Vagina (tissue), 2 donors: Measurements from ENCODE around the gene PTPN1. TPM values are rescaled to one million over a fixed set of nuclear protein-coding genes. Genes with fewer than 3 reads are reported as not detected.

Source experiments
- DNase-seq, 2 donors: peaks; one replicate each; pipeline ENCODE4 v3.0.0-alpha.2; 2017; ENCODE audit errors: extremely low spot score in 2 of 2
- H3K27ac ChIP-seq: fragments of 200-600 bp; sonication (generic); one replicate; pipeline ENCODE4 v1.5.1; 2019
- H3K27me3 ChIP-seq: fragments of 200-600 bp; sonication (generic); one replicate; pipeline ENCODE4 v1.5.1; 2019
- H3K36me3 ChIP-seq, 2 donors: fragments of 200-600 bp; sonication (generic); one replicate each; pipeline ENCODE4 v1.5.1; 2017 to 2019
- H3K4me1 ChIP-seq: fragments of 200-600 bp; sonication (generic); one replicate; pipeline ENCODE4 v1.5.1; 2019
- H3K4me3 ChIP-seq, 2 donors: fragments of 200-600 bp; sonication (generic); 1 replicate in 1 of 2; 2 replicates in 1 of 2; pipeline ENCODE4 v1.5.1; 2016 to 2019
- H3K9me3 ChIP-seq: fragments of 200-600 bp; sonication (generic); one replicate; pipeline ENCODE4 v1.5.1; 2019
- CTCF ChIP-seq, 3 experiments: fragments of 450-650 bp in 2 of 3; fragments of 200-600 bp in 1 of 3; sonication (generic) in 1 of 3; IDR thresholded peaks; one replicate each; pipeline ENCODE4 v1.5.1; 2017 to 2019; ENCODE audit warnings: antibody characterized with exemption in 3 of 3, mild to moderate bottlenecking in 2 of 3, moderate library complexity in 2 of 3
- POLR2A ChIP-seq, 2 donors: fragments of 450-650 bp; IDR thresholded peaks; one replicate each; pipeline ENCODE4 v1.6.1; 2017; ENCODE audit warnings: antibody characterized with exemption in 2 of 2, mild to moderate bottlenecking in 2 of 2, moderate library complexity in 2 of 2
- POLR2AphosphoS5 ChIP-seq, 2 donors: sonication (generic); formaldehyde crosslinking; IDR thresholded peaks; one replicate each; pipeline ENCODE4 v1.9.0; 2017; ENCODE audit warnings: antibody characterized with exemption in 2 of 2, mild to moderate bottlenecking in 2 of 2, low read depth in 1 of 2; ENCODE audit not compliant: insufficient read depth in 1 of 2
- intact Hi-C: fragments of 100-400 bp; cut with DNase I; formaldehyde crosslinking; loops from one replicate; pipeline ENCODE4 v1.15.1; 2023
- total RNA-seq: library from RNA; depleted of rRNA; stranded (reverse); fragments of >200 nt; gene quantifications from one replicate; pipeline ENCODE4 v1.2.3, GENCODE V29; 2016

PTPN1 gene
- total RNA-seq = 25.3 TPM

- H3K36me3 ChIP-seq = no peaks in the 10 kb centered on the region
- peak within 1 kb of the TSS; percentile 75 to 78 for H3K4me3 ChIP-seq
- H3K4me1 ChIP-seq = peaks cover 50% of the 10 kb centered on the region
- H3K27me3 ChIP-seq = no peaks in the 10 kb centered on the region
- peak; percentile 99 for DNase-seq
- TF ChIP-seq CTCF (IDR thresholded peaks at IDR 0.05) = no peak
- peak; percentile 11 to 99 for TF ChIP-seq POLR2A (IDR thresholded peaks at IDR 0.05)
- TF ChIP-seq POLR2AphosphoS5 (IDR thresholded peaks at IDR 0.05; ENCODE audit: insufficient read depth in 1 of 2, low read depth in 1 of 2) = peak; percentile 97 to 100
- intact Hi-C loops = no loop called here
- peak within 1 kb of the TSS; percentile 89 for H3K27ac ChIP-seq
- H3K9me3 ChIP-seq = no peaks in the 10 kb centered on the region
Observed at GRCh38 chr20:50509923-50510705, at the start of gene PTPN1. PTPN1 (plus strand) TSS chr20:50510383; CDS start chr20:50510528, 145 bp downstream.

- Histone ChIP-seq H3K36me3 (no peaks in the 10 kb centered on the region), H3K27ac (peak overlapping the region; percentile 64), H3K27me3 (no peaks in the 10 kb centered on the region), H3K4me1 (peaks cover 24% of the 10 kb centered on the region), H3K9me3 (no peaks in the 10 kb centered on the region), H3K4me3 (no peak overlapping the region)
- intact Hi-C loops = loop anchor here (2.0 kb wide), 1 partner anchor 272 kb away; no protein-coding TSS in a partner anchor
- TF ChIP-seq CTCF (IDR thresholded peaks at IDR 0.05) (peak; percentile 89 to 99 (median 98)), POLR2A (IDR thresholded peaks at IDR 0.05) (no peak), POLR2AphosphoS5 (IDR thresholded peaks at IDR 0.05; ENCODE audit: insufficient read depth in 1 of 2, low read depth in 1 of 2) (peak; percentile 27 to 64)
- no peak for DNase-seq
Observed at GRCh38 chr20:50460608-50461267, 49.4 kb upstream of the PTPN1 start.

GRCh38 chr20:50462093-50462690, 48.0 kb upstream of the PTPN1 start:
- intact Hi-C loops = no loop called here
- peaks cover 16% of the 10 kb centered on the region for H3K4me1 ChIP-seq
- no peak overlapping the region for H3K4me3 ChIP-seq
- no peak overlapping the region for H3K27ac ChIP-seq
- H3K36me3 ChIP-seq = no peaks in the 10 kb centered on the region
- H3K27me3 ChIP-seq = no peaks in the 10 kb centered on the region
- no peak for DNase-seq
- no peaks in the 10 kb centered on the region for H3K9me3 ChIP-seq
- TF ChIP-seq CTCF (IDR thresholded peaks at IDR 0.05) (no peak), POLR2A (IDR thresholded peaks at IDR 0.05) (no peak), POLR2AphosphoS5 (IDR thresholded peaks at IDR 0.05; ENCODE audit: insufficient read depth in 1 of 2, low read depth in 1 of 2) (no peak)

- H3K4me3 ChIP-seq = no peak overlapping the region
- H3K27ac ChIP-seq = no peak overlapping the region
- H3K9me3 ChIP-seq = no peaks in the 10 kb centered on the region
- intact Hi-C loops = no loop called here
- H3K27me3 ChIP-seq = no peaks in the 10 kb centered on the region
- peaks cover 16% of the 10 kb centered on the region for H3K4me1 ChIP-seq
- no peaks in the 10 kb centered on the region for H3K36me3 ChIP-seq
- TF ChIP-seq POLR2AphosphoS5 (IDR thresholded peaks at IDR 0.05; ENCODE audit: insufficient read depth in 1 of 2, low read depth in 1 of 2) = peak in 1 of 2 donors; percentile 42
- no peak for TF ChIP-seq POLR2A (IDR thresholded peaks at IDR 0.05)
- peak; percentile 74 to 88 (median 87) for TF ChIP-seq CTCF (IDR thresholded peaks at IDR 0.05)
- no peak for DNase-seq
Observed at GRCh38 chr20:50464026-50464724, 46.0 kb upstream of the PTPN1 start.
